Heart left ventricle (tissue), 16 donors: Measurements from ENCODE around the gene ISG15. TPM values are rescaled to one million over a fixed set of nuclear protein-coding genes. Genes with fewer than 3 reads are reported as not detected.
A peak's percentile ranks its signal among the peaks of the same experiment; 100 is the strongest.

Experiments used
- ATAC-seq, 4 donors: fragments of 200-7000 bp; cut with Tn5 transposase; one replicate each; pipeline ENCODE4 v1.9.1; 2020 to 2022; ENCODE audit warnings: moderate library complexity in 4 of 4, mild to moderate bottlenecking in 3 of 4, moderate number of reproducible peaks in 1 of 4
- DNase-seq, 5 donors: peaks; one replicate each; pipeline ENCODE4 v3.0.0-alpha.2; 2020
- H3K27ac ChIP-seq, 12 donors: fragments of 200-600 bp; sonication (generic) in 4 of 12; one replicate each; pipeline versions ENCODE4 v1.5.0 to v1.8.0; 2016 to 2022; ENCODE audit warnings: mild to moderate bottlenecking in 2 of 12
- H3K27me3 ChIP-seq, 9 donors: fragments of 200-600 bp; sonication (generic) in 2 of 9; one replicate each; pipeline versions ENCODE4 v1.5.1 to v1.8.0; 2016 to 2022; ENCODE audit warnings: mild to moderate bottlenecking in 3 of 9
- H3K36me3 ChIP-seq, 9 donors: fragments of 200-600 bp; sonication (generic) in 2 of 9; one replicate each; pipeline versions ENCODE4 v1.5.0 to v1.8.0; 2018 to 2022; ENCODE audit warnings: mild to moderate bottlenecking in 2 of 9
- H3K4me1 ChIP-seq, 12 donors: fragments of 200-600 bp; sonication (generic) in 4 of 12; one replicate each; pipeline versions ENCODE4 v1.5.0 to v1.8.0; 2016 to 2022; ENCODE audit warnings: mild to moderate bottlenecking in 3 of 12
- H3K4me3 ChIP-seq, 12 donors: fragments of 200-600 bp; sonication (generic) in 4 of 12; one replicate each; pipeline versions ENCODE4 v1.5.0 to v1.8.0; 2017 to 2022; ENCODE audit warnings: mild to moderate bottlenecking in 9 of 12, moderate library complexity in 4 of 12
- H3K9me3 ChIP-seq, 12 donors: fragments of 200-600 bp; sonication (generic) in 4 of 12; one replicate each; pipeline versions ENCODE4 v1.5.0 to v1.8.0; 2016 to 2022; ENCODE audit warnings: mild to moderate bottlenecking in 1 of 12
- POLR2A ChIP-seq, 2 donors: fragments of 450-650 bp; IDR thresholded peaks; one replicate each; pipeline ENCODE4 v1.6.1; 2017; ENCODE audit warnings: antibody characterized with exemption in 2 of 2, mild to moderate bottlenecking in 2 of 2, moderate library complexity in 2 of 2
- WGBS, 4 donors: extraction: QIAGEN DNeasy Blood & Tissue Kit in 2 of 4; methylation state at CpG; one replicate each; pipeline versions ENCODE4 v1.1.5 to v1.1.7; 2013 to 2018; 5-methylcytosine and 5-hydroxymethylcytosine counted together
- intact Hi-C, 10 donors: fragments of 100-400 bp; cut with DNase I; formaldehyde crosslinking; loops; one replicate each; pipeline versions ENCODE4 v1.11.1 to v1.14.2; 2022
- polyA plus RNA-seq, 2 donors: library from polyadenylated mRNA; stranded (reverse); fragments of 200-250 nt; gene quantifications; one replicate each; pipeline ENCODE4 v1.2.3, GENCODE V29; 2013
- total RNA-seq, 9 donors: library from RNA; depleted of rRNA in 2 of 9; stranded (reverse); fragments of >200 nt in 2 of 9; fragmentation: NEBNext Ultra II Directional in 3 of 9; extraction: Animal tissue kit (Norgen Biotek cat#: 25700) in 3 of 9; gene quantifications; one replicate each; pipeline versions ENCODE4 v1.1.0 to v1.2.4, GENCODE V29; 2016 to 2023
- TF ChIP-seq, protein P1 (sequence below), 12 donors: fragments of 200-600 bp; sonication (generic) in 4 of 12; IDR thresholded peaks; one replicate each; pipeline versions ENCODE4 v1.5.0 to v1.8.0; 2018 to 2022; ENCODE audit warnings: antibody characterized with exemption in 12 of 12, mild to moderate bottlenecking in 5 of 12
- donor health status: ischemic (EF 13 %, LVEDD 7.1; RV severe dilation, severe dysfunction).
- donor health status: healthy with polysubstance abuse.
- donor health status: DM: no; HTN: yes; CAD: no.
- donor health status: DM: no; HTN: no; CAD: no.
- donor health status: ischemic (EF 25% LVEDD 6.9; RV normal size, moderate dysfunction).
- donor health status: ischemic (EF 25% LVEDD 5.7; RV mildly dilated, moderate dysfunction).
- donor health status: healthy.
- donor health status: DM: yes; HTN: yes; CAD: no.
- donor health status: ischemic (EF 35%, LVEDD 5.7; RV mildly dilated, moderate dysfunction).
- donor health status: nonischemic (EF 11% LVEDD 7.7; RV severe dilation, severe dysfunction).
- donor health status: DM: yes; HTN: yes; CAD: no.
- donor health status: PGD.
- donor health status: ischemic (EF 29% LVEDD 5.4; RV normal size, mild dysfunction).
- donor health status: nonischemic (EF 23%, LVEDD 6.1; RV moderate dilation, normal function).

Gene ISG15
- total and polyA plus RNA-seq, 11 donors = 17.0 to 189 (median 34.4) TPM

DNA sequence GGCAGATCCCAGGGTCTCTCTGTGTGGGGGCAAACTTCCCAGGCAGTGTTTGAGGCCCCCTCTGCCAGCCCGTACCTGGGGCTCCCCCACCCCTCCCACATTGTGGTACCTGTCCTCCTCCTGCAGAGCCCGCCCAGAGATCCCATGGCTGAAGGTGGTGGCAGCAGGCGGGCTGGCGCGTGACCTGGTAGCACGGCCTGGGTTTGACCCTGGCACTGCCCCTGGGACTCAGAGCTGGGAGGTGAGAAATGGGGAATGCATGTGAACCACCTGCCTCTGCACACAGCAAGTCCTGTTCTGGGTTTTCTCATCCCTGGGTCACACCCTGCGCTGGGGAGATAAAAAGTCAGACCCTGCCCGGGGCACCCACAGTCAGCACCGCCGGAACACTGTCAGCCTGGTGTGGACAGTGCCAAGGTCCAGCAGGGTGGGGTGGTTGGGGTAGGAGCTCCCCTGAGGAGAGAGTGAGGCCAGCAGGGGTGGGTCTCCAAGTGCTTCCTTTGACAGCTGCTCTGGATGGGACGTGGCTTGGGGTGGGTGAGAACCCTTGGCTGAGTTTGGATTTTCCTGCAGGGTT, 18.4 kb downstream of the ISG15 start:
- H3K27ac ChIP-seq = no peak overlapping the region
- intact Hi-C loops = loop anchor here in 4 of 10 donors (2.0 to 10.0 kb wide), 5 partner anchors 83 to 333 kb away; partner anchors contain the start of gene C1orf159 (in 1 of the 4)
- TF ChIP-seq, protein P1, sequence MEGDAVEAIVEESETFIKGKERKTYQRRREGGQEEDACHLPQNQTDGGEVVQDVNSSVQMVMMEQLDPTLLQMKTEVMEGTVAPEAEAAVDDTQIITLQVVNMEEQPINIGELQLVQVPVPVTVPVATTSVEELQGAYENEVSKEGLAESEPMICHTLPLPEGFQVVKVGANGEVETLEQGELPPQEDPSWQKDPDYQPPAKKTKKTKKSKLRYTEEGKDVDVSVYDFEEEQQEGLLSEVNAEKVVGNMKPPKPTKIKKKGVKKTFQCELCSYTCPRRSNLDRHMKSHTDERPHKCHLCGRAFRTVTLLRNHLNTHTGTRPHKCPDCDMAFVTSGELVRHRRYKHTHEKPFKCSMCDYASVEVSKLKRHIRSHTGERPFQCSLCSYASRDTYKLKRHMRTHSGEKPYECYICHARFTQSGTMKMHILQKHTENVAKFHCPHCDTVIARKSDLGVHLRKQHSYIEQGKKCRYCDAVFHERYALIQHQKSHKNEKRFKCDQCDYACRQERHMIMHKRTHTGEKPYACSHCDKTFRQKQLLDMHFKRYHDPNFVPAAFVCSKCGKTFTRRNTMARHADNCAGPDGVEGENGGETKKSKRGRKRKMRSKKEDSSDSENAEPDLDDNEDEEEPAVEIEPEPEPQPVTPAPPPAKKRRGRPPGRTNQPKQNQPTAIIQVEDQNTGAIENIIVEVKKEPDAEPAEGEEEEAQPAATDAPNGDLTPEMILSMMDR (IDR thresholded peaks at IDR 0.05) = no peak
- TF ChIP-seq POLR2A (IDR thresholded peaks at IDR 0.05) = no peak
- H3K36me3 ChIP-seq = no peaks in the 10 kb centered on the region
- no peak for ATAC-seq
- peaks cover 0 to 40% (median 0%) of the 10 kb centered on the region in 9 donors for H3K27me3 ChIP-seq
- no peak for DNase-seq
- H3K4me1 ChIP-seq = peaks cover 3 to 31% (median 14%) of the 10 kb centered on the region in 12 donors
- no peaks in the 10 kb centered on the region for H3K9me3 ChIP-seq
- H3K4me3 ChIP-seq = no peak overlapping the region
- WGBS, 4 donors = 82 to 91% (median 85%) methylated on average over 3 to 11 of the region's 11 CpGs

- intact Hi-C loops = loop anchor here in 4 of 10 donors (2.0 to 10.0 kb wide), 5 partner anchors 82 to 332 kb away; partner anchors contain the start of gene C1orf159 (in 1 of the 4)
- no peak overlapping the region for H3K27ac ChIP-seq
- DNase-seq (no peak), ATAC-seq (peak; percentile 60 to 75 (median 66))
- H3K4me3 ChIP-seq = peak overlapping the region in 10 of 12 donors; percentile 31 to 61 (median 53)
- H3K9me3 ChIP-seq = no peaks in the 10 kb centered on the region
- 33 to 52% (median 34%) methylated on average over 10 to 16 of the region's 16 CpGs for WGBS, 4 donors
- peaks cover 3 to 26% (median 14%) of the 10 kb centered on the region in 12 donors for H3K4me1 ChIP-seq
- peaks cover 0 to 45% (median 0%) of the 10 kb centered on the region in 9 donors for H3K27me3 ChIP-seq
- H3K36me3 ChIP-seq = no peaks in the 10 kb centered on the region
- TF ChIP-seq, protein P1 (IDR thresholded peaks at IDR 0.05) = no peak
- no peak for TF ChIP-seq POLR2A (IDR thresholded peaks at IDR 0.05)
Measured at GRCh38 chr1:1032424-1032823, 19.1 kb downstream of the ISG15 start.

- peak; percentile 75 to 87 (median 84) for DNase-seq
- H3K4me1 ChIP-seq = peaks cover 3 to 26% (median 14%) of the 10 kb centered on the region in 12 donors
- H3K9me3 ChIP-seq = no peaks in the 10 kb centered on the region
- TF ChIP-seq POLR2A (IDR thresholded peaks at IDR 0.05) = peak in 1 of 2 donors; percentile 6
- TF ChIP-seq, protein P1 (IDR thresholded peaks at IDR 0.05) = peak; percentile 62 to 79 (median 66)
- 9 to 41% (median 23%) methylated on average over 14 to 73 of the region's 73 CpGs for WGBS, 4 donors
- H3K27ac ChIP-seq = no peak overlapping the region
- intact Hi-C loops = loop anchor here in 4 of 10 donors (2.0 to 10.0 kb wide), 5 partner anchors 82 to 332 kb away; partner anchors contain the start of gene C1orf159 (in 1 of the 4)
- H3K36me3 ChIP-seq = no peaks in the 10 kb centered on the region
- peaks cover 0 to 47% (median 0%) of the 10 kb centered on the region in 9 donors for H3K27me3 ChIP-seq
- peak; percentile 55 to 89 (median 80) for ATAC-seq
- peak overlapping the region; percentile 7 to 61 (median 50) for H3K4me3 ChIP-seq
Measured at GRCh38 chr1:1033009-1033587, 19.8 kb downstream of the ISG15 start.
